EH (cell line): ENCODE data around the gene MAP3K7CL.

Experiments used
- DNase-seq: peaks from one replicate; pipeline ENCODE4 v3.0.0-alpha.2; 2015; ENCODE audit warnings: low read depth

The MAP3K7CL gene

GRCh38 chr21:29168891-29169315 is 38.5 kb downstream of the MAP3K7CL start:
- no peak for DNase-seq

- no peak for DNase-seq
These were observed 40.5 kb downstream of the MAP3K7CL start for GRCh38 chr21:29170944-29171343.

- DNase-seq, result no peak
These were observed 41.8 kb downstream of the MAP3K7CL start for GRCh38 chr21:29172282-29172681.

- DNase-seq, result no peak
These were observed 44.2 kb downstream of the MAP3K7CL start for GRCh38 chr21:29174607-29175013.

GRCh38 chr21:29175408-29176134 is 45.1 kb downstream of the MAP3K7CL start:
- peak; percentile 39 for DNase-seq

GRCh38 chr21:29176471-29177120 is 46.2 kb downstream of the MAP3K7CL start:
- DNase-seq, result no peak

- DNase-seq, result no peak
These were observed 47.4 kb downstream of the MAP3K7CL start for GRCh38 chr21:29177800-29178199.

GRCh38 chr21:29178926-29179325 is 48.5 kb downstream of the MAP3K7CL start:
- DNase-seq, result no peak

- no peak for DNase-seq
These were observed 49.1 kb downstream of the MAP3K7CL start for GRCh38 chr21:29179503-29179902.

- DNase-seq, result peak; percentile 94
These were observed 51.5 kb downstream of the MAP3K7CL start for GRCh38 chr21:29181799-29182470.

- DNase-seq, result no peak
These were observed 52.2 kb downstream of the MAP3K7CL start for GRCh38 chr21:29182691-29183092.

GRCh38 chr21:29184037-29184436 is 53.6 kb downstream of the MAP3K7CL start:
- DNase-seq, result peak; percentile 11

GRCh38 chr21:29185172-29185571 is 54.7 kb downstream of the MAP3K7CL start:
- no peak for DNase-seq

- DNase-seq, result no peak
These were observed 55.2 kb downstream of the MAP3K7CL start for GRCh38 chr21:29185633-29186032.

- no peak for DNase-seq
These were observed 55.8 kb downstream of the MAP3K7CL start for GRCh38 chr21:29186246-29186645.

- peak; percentile 92 for DNase-seq
These were observed 57.5 kb downstream of the MAP3K7CL start for GRCh38 chr21:29187944-29188343.

- DNase-seq, result peak; percentile 74
These were observed 58.9 kb downstream of the MAP3K7CL start for GRCh38 chr21:29189353-29189752.

GRCh38 chr21:29190923-29191331 is 60.5 kb downstream of the MAP3K7CL start:
- peak; percentile 75 for DNase-seq

- DNase-seq, result peak; percentile 75
These were observed 62.6 kb downstream of the MAP3K7CL start for GRCh38 chr21:29193072-29193471.

GRCh38 chr21:29193901-29194300 is 63.5 kb downstream of the MAP3K7CL start:
- no peak for DNase-seq

- no peak for DNase-seq
These were observed 63.9 kb downstream of the MAP3K7CL start for GRCh38 chr21:29194342-29194741.

- peak; percentile 68 for DNase-seq
These were observed 64.4 kb downstream of the MAP3K7CL start for GRCh38 chr21:29194847-29195246.
